ENCODE data around the gene ZNF565. TPM values are rescaled to one million over a fixed set of nuclear protein-coding genes. Genes with fewer than 3 reads are reported as not detected.
"Not testable (repeated sequence)": the region's sequence is repeated elsewhere in the genome, so short reads cannot be mapped to it uniquely, and the experiment has no call there.

The ZNF565 gene
- total and polyA plus RNA-seq, 4 experiments from 2014 or later: 0.76 to 10.9 (median 7.3) TPM

GRCh38 chr19:36134867-36135266, 79.6 kb downstream of the ZNF565 start:
- H3K36me3 ChIP-seq (ENCODE audit: insufficient read depth, low read length); H3K27me3 ChIP-seq (ENCODE audit: insufficient read depth, low read length); intact Hi-C loops (cut with micrococcal nuclease); H3K9me3 Mint-ChIP-seq; H3K4me3 Mint-ChIP-seq; H3K27ac Mint-ChIP-seq; DNase-seq; H3K36me3 Mint-ChIP-seq; H3K4me3 ChIP-seq (ENCODE audit: low read length in 2 of 2); H3K27ac ChIP-seq (ENCODE audit: low read depth, low read length); CTCF ChIA-PET (ENCODE audit: partially characterized antibody); H3K27me3 Mint-ChIP-seq; H3K9me3 ChIP-seq (ENCODE audit: control insufficient read depth in 1 of 2, low read length in 2 of 2): not testable (repeated sequence)
- peaks cover 29% of the 10 kb centered on the region for H3K4me1 ChIP-seq (ENCODE audit: insufficient read depth, low read length)
- POLR2A ChIA-PET (ENCODE audit: partially characterized antibody): interaction anchor here (1.1 kb wide), 1 partner anchor 20 kb away, joined by 5 read pairs; the partner anchor contains the start of genes POLR2I and TBCB
- H3K4me1 Mint-ChIP-seq: peaks cover 11 to 42% (median 25%) of the 10 kb centered on the region in 4 donors

Other genes with a start within 250 kb of the ZNF565 start
- 10 to 100 TPM; 25.7 to 25.8 TPM for gene SDHAF1, start 219.5 kb downstream of the ZNF565 start, total RNA-seq
- 10 to 100 TPM; 21.9 to 41.3 TPM for gene SDHAF1, start 219.5 kb downstream of the ZNF565 start, polyA plus RNA-seq
- 1 to 10 TPM; 4.8 to 5.0 TPM for gene SYNE4, start 205.9 kb downstream of the ZNF565 start, total RNA-seq
- under 1 TPM in 1 of 2 donors, not detected in 1; 0.25 TPM for gene SYNE4, start 205.9 kb downstream of the ZNF565 start, polyA plus RNA-seq
- gene ALKBH6, start 200.5 kb downstream of the ZNF565 start, total RNA-seq: 10 to 100 TPM; 50.9 to 51.0 TPM
- 10 to 100 TPM; 20.8 to 21.0 TPM for gene ALKBH6, start 200.5 kb downstream of the ZNF565 start, polyA plus RNA-seq
- gene CLIP3, start 181.8 kb downstream of the ZNF565 start, total RNA-seq: 1 to 10 TPM; 2.4 TPM
- 1 to 10 TPM in 1 of 2 donors, under 1 TPM in 1; 0.37 to 1.5 TPM for gene CLIP3, start 181.8 kb downstream of the ZNF565 start, polyA plus RNA-seq
- 1 to 10 TPM; 5.1 to 7.0 TPM for gene THAP8, start 160.4 kb downstream of the ZNF565 start, total RNA-seq
- 1 to 10 TPM; 4.0 to 8.6 TPM for gene THAP8, start 160.4 kb downstream of the ZNF565 start, polyA plus RNA-seq
- 1 to 10 TPM; 1.3 to 1.7 TPM for gene WDR62, start 159.8 kb downstream of the ZNF565 start, total RNA-seq
- under 1 TPM in 1 of 2 donors, not detected in 1; 0.08 TPM for gene WDR62, start 159.8 kb downstream of the ZNF565 start, polyA plus RNA-seq
- not detected for gene OVOL3, start 103.5 kb downstream of the ZNF565 start, total RNA-seq
- not detected for gene OVOL3, start 103.5 kb downstream of the ZNF565 start, polyA plus RNA-seq
- gene POLR2I, start 99.8 kb downstream of the ZNF565 start, total RNA-seq: 10 to 100 TPM; 52.4 to 55.0 TPM
- gene POLR2I, start 99.8 kb downstream of the ZNF565 start, polyA plus RNA-seq: 100 to 1,000 TPM; 146 to 163 TPM
- gene TBCB, start 99.2 kb downstream of the ZNF565 start, total RNA-seq: 100 to 1,000 TPM; 148 TPM
- 100 to 1,000 TPM; 256 to 308 TPM for gene TBCB, start 99.2 kb downstream of the ZNF565 start, polyA plus RNA-seq
- gene CAPNS1, start 74.6 kb downstream of the ZNF565 start, total RNA-seq: 100 to 1,000 TPM; 255 to 259 TPM
- gene CAPNS1, start 74.6 kb downstream of the ZNF565 start, polyA plus RNA-seq: 100 to 1,000 TPM; 123 to 184 TPM
- not detected for gene COX7A1, start 62.2 kb downstream of the ZNF565 start, total RNA-seq
- gene COX7A1, start 62.2 kb downstream of the ZNF565 start, polyA plus RNA-seq: not detected
- 10 to 100 TPM; 74.9 to 75.7 TPM for gene ZNF146, start 441 bp upstream of the ZNF565 start, total RNA-seq
- 10 to 100 TPM; 39.1 to 84.9 TPM for gene ZNF146, start 441 bp upstream of the ZNF565 start, polyA plus RNA-seq
- 10 to 100 TPM; 20.7 to 21.2 TPM for gene ZFP14, start 164.5 kb upstream of the ZNF565 start, total RNA-seq
- 1 to 10 TPM; 2.1 to 7.2 TPM for gene ZFP14, start 164.5 kb upstream of the ZNF565 start, polyA plus RNA-seq
- 1 to 10 TPM; 8.2 to 8.6 TPM for gene ZFP82, start 204.0 kb upstream of the ZNF565 start, total RNA-seq
- 10 to 100 TPM in 1 of 2 donors, 1 to 10 TPM in 1; 8.3 to 12.3 TPM for gene ZFP82, start 204.0 kb upstream of the ZNF565 start, polyA plus RNA-seq

All from CD4-positive, alpha-beta memory T cell (primary cell).